Neutrophil (primary cell): ENCODE data around the gene TMEM120B.

ENCODE experiments used
- H3K27ac ChIP-seq: fragments of 200-600 bp; sonication (generic); 2 replicates; pipeline ENCODE4 v1.5.1; 2016; ENCODE audit warnings: mild to moderate bottlenecking, moderate library complexity
- H3K27me3 ChIP-seq: fragments of 200-600 bp; sonication (generic); 2 replicates; pipeline ENCODE4 v1.6.0; 2016; ENCODE audit warnings: mild to moderate bottlenecking
- H3K36me3 ChIP-seq: fragments of 200-600 bp; sonication (generic); 2 replicates; pipeline ENCODE4 v1.5.1; 2017
- H3K4me1 ChIP-seq, 2 experiments: fragments of 200-600 bp in 1 of 2; sonication (generic) in 1 of 2; 1 replicate in 1 of 2; 2 replicates in 1 of 2; pipeline versions ENCODE4 v1.5.1 to v1.6.1; 2013 to 2016; ENCODE audit warnings: low read depth in 1 of 2, low read length in 1 of 2, mild to moderate bottlenecking in 1 of 2, moderate library complexity in 1 of 2; ENCODE audit not compliant: control insufficient read depth in 1 of 2, insufficient read depth in 1 of 2
- H3K4me3 ChIP-seq, 2 experiments: fragments of 200-600 bp in 1 of 2; sonication (generic) in 1 of 2; 1 replicate in 1 of 2; 2 replicates in 1 of 2; pipeline ENCODE4 v1.5.1; 2013 to 2016; ENCODE audit warnings: low read depth in 1 of 2, low read length in 1 of 2, mild to moderate bottlenecking in 1 of 2, moderate library complexity in 1 of 2
- H3K9me3 ChIP-seq: fragments of 200-600 bp; sonication (generic); 2 replicates; pipeline ENCODE4 v1.5.1; 2016
- TF ChIP-seq, protein P1 (sequence below): fragments of 200-600 bp; sonication (generic); IDR thresholded peaks from 2 replicates; pipeline ENCODE4 v1.5.1; 2016; ENCODE audit warnings: antibody characterized with exemption

TMEM120B gene

DNA sequence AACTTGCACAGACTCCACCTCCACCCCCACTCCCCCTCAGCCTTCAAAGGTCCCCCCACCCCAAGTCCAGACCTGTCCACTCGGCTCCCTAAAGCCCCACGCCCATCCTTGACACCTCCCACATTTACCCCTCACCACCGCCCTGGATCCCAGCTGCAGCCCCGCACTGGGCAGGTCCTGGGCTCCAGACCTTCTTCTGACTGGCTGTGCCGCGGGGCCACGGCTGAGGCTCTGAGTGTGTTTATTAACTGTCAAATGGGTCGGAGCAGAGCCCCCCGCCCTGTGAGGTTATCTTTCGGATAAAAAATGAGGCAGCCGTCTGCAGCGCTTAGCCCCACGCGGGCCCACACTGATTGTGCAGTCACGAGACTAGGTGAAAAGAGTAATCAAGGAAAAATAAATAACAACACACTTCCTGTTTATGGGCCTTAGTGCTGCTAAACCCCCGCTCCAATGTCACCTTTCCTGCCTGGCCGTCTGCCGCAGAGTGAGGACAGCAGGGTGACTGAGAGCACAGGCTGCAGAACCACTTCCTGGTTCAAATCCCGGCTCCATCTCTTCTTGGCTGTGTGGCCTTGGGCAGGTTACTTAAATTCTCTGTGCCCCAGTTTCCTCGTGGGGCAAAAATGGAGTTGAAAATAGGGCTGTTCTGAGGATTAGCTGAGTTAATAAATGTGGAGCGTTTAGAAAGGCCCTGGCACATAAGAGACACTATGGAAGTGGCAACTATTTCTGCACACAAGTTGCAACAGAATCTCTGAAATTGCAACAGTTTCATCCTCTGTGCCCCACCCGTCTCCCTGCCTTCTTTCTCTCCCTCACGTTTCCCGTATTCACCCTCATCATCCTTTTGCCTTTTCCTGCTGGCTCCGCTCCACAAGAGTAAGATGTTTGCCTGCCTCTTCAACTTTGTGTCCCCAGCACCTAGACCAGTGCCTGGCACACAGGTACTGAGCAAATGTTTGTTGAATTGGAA is 100.7 kb downstream of the TMEM120B start:
- peak overlapping the region; percentile 100 for H3K27ac ChIP-seq
- no peaks in the 10 kb centered on the region for H3K27me3 ChIP-seq

DNA sequence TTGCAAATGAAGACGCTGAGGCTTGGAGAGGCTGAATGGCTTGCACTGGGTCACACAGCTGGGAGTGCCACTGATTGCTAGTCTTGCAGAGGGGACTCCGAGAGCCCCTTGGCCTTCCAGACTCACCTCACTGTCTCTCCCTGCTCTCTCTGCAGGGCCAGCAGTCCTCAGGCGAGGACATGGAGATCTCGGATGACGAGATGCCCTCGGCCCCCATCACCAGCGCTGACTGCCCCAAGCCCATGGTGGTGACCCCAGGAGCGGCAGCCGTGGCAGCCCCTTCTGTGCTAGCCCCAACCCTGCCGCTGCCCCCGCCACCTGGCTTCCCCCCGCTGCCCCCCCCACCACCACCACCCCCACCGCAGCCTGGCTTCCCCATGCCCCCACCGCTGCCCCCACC is 101.4 kb downstream of the TMEM120B start:
- Histone ChIP-seq H3K27me3 (no peaks in the 10 kb centered on the region), H3K27ac (peak overlapping the region; percentile 100), H3K9me3 (no peaks in the 10 kb centered on the region), H3K4me3 (peak overlapping the region; percentile 68 to 81), H3K4me1 (peaks cover 40 to 52% of the 10 kb centered on the region in 2 experiments), H3K36me3 (peaks cover 93% of the 10 kb centered on the region)
- TF ChIP-seq, protein P1, sequence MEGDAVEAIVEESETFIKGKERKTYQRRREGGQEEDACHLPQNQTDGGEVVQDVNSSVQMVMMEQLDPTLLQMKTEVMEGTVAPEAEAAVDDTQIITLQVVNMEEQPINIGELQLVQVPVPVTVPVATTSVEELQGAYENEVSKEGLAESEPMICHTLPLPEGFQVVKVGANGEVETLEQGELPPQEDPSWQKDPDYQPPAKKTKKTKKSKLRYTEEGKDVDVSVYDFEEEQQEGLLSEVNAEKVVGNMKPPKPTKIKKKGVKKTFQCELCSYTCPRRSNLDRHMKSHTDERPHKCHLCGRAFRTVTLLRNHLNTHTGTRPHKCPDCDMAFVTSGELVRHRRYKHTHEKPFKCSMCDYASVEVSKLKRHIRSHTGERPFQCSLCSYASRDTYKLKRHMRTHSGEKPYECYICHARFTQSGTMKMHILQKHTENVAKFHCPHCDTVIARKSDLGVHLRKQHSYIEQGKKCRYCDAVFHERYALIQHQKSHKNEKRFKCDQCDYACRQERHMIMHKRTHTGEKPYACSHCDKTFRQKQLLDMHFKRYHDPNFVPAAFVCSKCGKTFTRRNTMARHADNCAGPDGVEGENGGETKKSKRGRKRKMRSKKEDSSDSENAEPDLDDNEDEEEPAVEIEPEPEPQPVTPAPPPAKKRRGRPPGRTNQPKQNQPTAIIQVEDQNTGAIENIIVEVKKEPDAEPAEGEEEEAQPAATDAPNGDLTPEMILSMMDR: no peak

More for the DNA sequence above, 100.7 kb downstream of the TMEM120B start:
- TF ChIP-seq, protein P1: no peak
- Histone ChIP-seq H3K9me3 (no peaks in the 10 kb centered on the region), H3K4me1 (peaks cover 45 to 60% of the 10 kb centered on the region in 2 experiments), H3K36me3 (peaks cover 93% of the 10 kb centered on the region), H3K4me3 (peak overlapping the region; percentile 68 to 81)

GRCh38 chr12:121814429-121815119 is 102.0 kb downstream of the TMEM120B start:
- TF ChIP-seq, protein P1: no peak
- H3K9me3 ChIP-seq: no peaks in the 10 kb centered on the region
- H3K4me1 ChIP-seq: peaks cover 36 to 51% of the 10 kb centered on the region in 2 experiments
- peaks cover 93% of the 10 kb centered on the region for H3K36me3 ChIP-seq
- H3K27me3 ChIP-seq: no peaks in the 10 kb centered on the region
- H3K4me3 ChIP-seq: no peak overlapping the region
- H3K27ac ChIP-seq: peak overlapping the region; percentile 33

GRCh38 chr12:121815263-121815662 is 102.7 kb downstream of the TMEM120B start:
- no peaks in the 10 kb centered on the region for H3K27me3 ChIP-seq
- TF ChIP-seq, protein P1: no peak
- H3K36me3 ChIP-seq: peaks cover 93% of the 10 kb centered on the region
- H3K9me3 ChIP-seq: no peaks in the 10 kb centered on the region
- H3K4me1 ChIP-seq: peaks cover 35 to 48% of the 10 kb centered on the region in 2 experiments
- H3K27ac ChIP-seq: peak overlapping the region; percentile 33
- H3K4me3 ChIP-seq: no peak overlapping the region

- Histone ChIP-seq H3K4me3 (no peak overlapping the region), H3K4me1 (peaks cover 19 to 30% of the 10 kb centered on the region in 2 experiments), H3K27me3 (no peaks in the 10 kb centered on the region), H3K27ac (no peak overlapping the region), H3K36me3 (peaks cover 94% of the 10 kb centered on the region), H3K9me3 (no peaks in the 10 kb centered on the region)
- TF ChIP-seq, protein P1: no peak
Measured at GRCh38 chr12:121816925-121817647, 104.5 kb downstream of the TMEM120B start.
